ENCODE results near the gene TMEM135.

The TMEM135 gene

GRCh38 chr11:86991341-86991740 lies 46.4 kb upstream of the TMEM135 start:
- TF ChIP-seq TAF1 (IDR thresholded peaks at IDR 0.05; ENCODE audit: borderline replicate concordance, insufficient read depth, low read length): no peak
- TF ChIP-seq, protein P1, sequence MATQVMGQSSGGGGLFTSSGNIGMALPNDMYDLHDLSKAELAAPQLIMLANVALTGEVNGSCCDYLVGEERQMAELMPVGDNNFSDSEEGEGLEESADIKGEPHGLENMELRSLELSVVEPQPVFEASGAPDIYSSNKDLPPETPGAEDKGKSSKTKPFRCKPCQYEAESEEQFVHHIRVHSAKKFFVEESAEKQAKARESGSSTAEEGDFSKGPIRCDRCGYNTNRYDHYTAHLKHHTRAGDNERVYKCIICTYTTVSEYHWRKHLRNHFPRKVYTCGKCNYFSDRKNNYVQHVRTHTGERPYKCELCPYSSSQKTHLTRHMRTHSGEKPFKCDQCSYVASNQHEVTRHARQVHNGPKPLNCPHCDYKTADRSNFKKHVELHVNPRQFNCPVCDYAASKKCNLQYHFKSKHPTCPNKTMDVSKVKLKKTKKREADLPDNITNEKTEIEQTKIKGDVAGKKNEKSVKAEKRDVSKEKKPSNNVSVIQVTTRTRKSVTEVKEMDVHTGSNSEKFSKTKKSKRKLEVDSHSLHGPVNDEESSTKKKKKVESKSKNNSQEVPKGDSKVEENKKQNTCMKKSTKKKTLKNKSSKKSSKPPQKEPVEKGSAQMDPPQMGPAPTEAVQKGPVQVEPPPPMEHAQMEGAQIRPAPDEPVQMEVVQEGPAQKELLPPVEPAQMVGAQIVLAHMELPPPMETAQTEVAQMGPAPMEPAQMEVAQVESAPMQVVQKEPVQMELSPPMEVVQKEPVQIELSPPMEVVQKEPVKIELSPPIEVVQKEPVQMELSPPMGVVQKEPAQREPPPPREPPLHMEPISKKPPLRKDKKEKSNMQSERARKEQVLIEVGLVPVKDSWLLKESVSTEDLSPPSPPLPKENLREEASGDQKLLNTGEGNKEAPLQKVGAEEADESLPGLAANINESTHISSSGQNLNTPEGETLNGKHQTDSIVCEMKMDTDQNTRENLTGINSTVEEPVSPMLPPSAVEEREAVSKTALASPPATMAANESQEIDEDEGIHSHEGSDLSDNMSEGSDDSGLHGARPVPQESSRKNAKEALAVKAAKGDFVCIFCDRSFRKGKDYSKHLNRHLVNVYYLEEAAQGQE (IDR thresholded peaks at IDR 0.05; ENCODE audit: insufficient read depth in 1 of 2, low read depth in 2 of 2, low read length in 2 of 2): no peak

DNA sequence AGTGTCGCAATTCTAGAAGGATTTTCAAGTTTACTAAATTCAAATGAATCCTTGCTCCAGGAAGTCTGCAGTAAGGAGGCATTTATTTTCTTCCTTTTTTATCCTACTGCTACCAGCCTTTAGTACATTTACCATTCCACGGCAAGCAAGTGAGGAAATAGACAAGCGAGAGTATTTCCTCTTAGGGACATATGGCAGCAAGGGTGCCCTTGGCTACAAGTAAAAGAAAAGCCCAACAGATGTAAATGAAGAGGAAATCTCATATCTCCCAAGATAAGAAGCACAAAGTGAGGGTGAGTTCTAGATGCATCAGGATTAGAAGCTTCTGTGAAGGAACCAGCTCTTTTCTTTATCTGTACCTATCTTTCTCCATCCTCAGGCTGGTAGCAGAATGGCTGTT lies 44.7 kb upstream of the TMEM135 start:
- no peak for TF ChIP-seq POLR2AphosphoS5 (IDR thresholded peaks at IDR 0.05; ENCODE audit: low read depth, low read length)
- no peak for TF ChIP-seq TAF1 (IDR thresholded peaks at IDR 0.05; ENCODE audit: borderline replicate concordance, insufficient read depth, low read length)
- no peak for TF ChIP-seq SIN3A (IDR thresholded peaks at IDR 0.05; ENCODE audit: borderline replicate concordance, insufficient read depth, low read length)
- TF ChIP-seq, protein P1 (IDR thresholded peaks at IDR 0.05; ENCODE audit: insufficient read depth in 1 of 2, low read depth in 2 of 2, low read length in 2 of 2): no peak
- TF ChIP-seq FOXP2 (optimal IDR thresholded peaks at IDR 0.05; ENCODE audit: borderline replicate concordance, extremely low read depth, extremely low read length, insufficient read depth): no peak

GRCh38 chr11:86996953-86997570 lies 40.7 kb upstream of the TMEM135 start:
- no peak for TF ChIP-seq POLR2AphosphoS5 (IDR thresholded peaks at IDR 0.05; ENCODE audit: low read depth, low read length)
- TF ChIP-seq TAF1 (IDR thresholded peaks at IDR 0.05; ENCODE audit: borderline replicate concordance, insufficient read depth, low read length): no peak
- no peak for TF ChIP-seq FOXP2 (optimal IDR thresholded peaks at IDR 0.05; ENCODE audit: borderline replicate concordance, extremely low read depth, extremely low read length, insufficient read depth)
- no peak for TF ChIP-seq SIN3A (IDR thresholded peaks at IDR 0.05; ENCODE audit: borderline replicate concordance, insufficient read depth, low read length)
- TF ChIP-seq, protein P1 (IDR thresholded peaks at IDR 0.05; ENCODE audit: insufficient read depth in 1 of 2, low read depth in 2 of 2, low read length in 2 of 2): no peak

DNA sequence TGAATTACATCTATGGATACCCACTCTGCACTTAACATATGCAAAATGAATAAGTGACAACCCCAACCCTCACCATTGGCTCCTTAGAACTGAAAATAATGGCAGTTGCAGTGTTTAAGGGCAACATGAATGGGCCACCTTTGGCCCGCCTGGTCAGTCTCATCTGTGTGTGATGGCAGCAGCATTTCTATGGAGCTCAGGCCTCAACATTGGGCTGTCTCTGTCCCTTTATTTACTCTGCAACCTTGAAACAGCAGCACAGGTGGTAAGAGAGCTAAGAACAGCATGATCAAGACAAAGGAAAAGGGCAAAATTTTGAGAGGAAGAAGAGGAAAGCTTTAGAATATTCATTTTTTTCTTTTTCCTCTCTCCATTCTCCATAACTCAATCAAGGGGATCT lies 38.3 kb upstream of the TMEM135 start:
- no peak for TF ChIP-seq TAF1 (IDR thresholded peaks at IDR 0.05; ENCODE audit: borderline replicate concordance, insufficient read depth, low read length)
- TF ChIP-seq POLR2AphosphoS5 (IDR thresholded peaks at IDR 0.05; ENCODE audit: low read depth, low read length): no peak
- no peak for TF ChIP-seq SIN3A (IDR thresholded peaks at IDR 0.05; ENCODE audit: borderline replicate concordance, insufficient read depth, low read length)
- TF ChIP-seq, protein P1 (IDR thresholded peaks at IDR 0.05; ENCODE audit: insufficient read depth in 1 of 2, low read depth in 2 of 2, low read length in 2 of 2): no peak
- no peak for TF ChIP-seq FOXP2 (optimal IDR thresholded peaks at IDR 0.05; ENCODE audit: borderline replicate concordance, extremely low read depth, extremely low read length, insufficient read depth)

Measured in PFSK-1 (cell line).